Uterus (tissue), 2 donors: ENCODE measurements around the gene TULP1.

ENCODE experiments used
- POLR2A ChIP-seq, 2 donors: fragments of 450-650 bp; IDR thresholded peaks; one replicate each; pipeline ENCODE4 v1.6.1; 2016; ENCODE audit warnings: antibody characterized with exemption in 2 of 2, mild to moderate bottlenecking in 1 of 2, moderate library complexity in 1 of 2
- TF ChIP-seq, protein P1 (sequence below), 4 experiments: fragments of 200-600 bp in 2 of 4; fragments of 450-650 bp in 2 of 4; sonication (generic) in 2 of 4; IDR thresholded peaks; one replicate each; pipeline ENCODE4 v1.5.1; 2016 to 2019; ENCODE audit warnings: antibody characterized with exemption in 4 of 4, mild to moderate bottlenecking in 2 of 4, moderate library complexity in 1 of 4

DNA sequence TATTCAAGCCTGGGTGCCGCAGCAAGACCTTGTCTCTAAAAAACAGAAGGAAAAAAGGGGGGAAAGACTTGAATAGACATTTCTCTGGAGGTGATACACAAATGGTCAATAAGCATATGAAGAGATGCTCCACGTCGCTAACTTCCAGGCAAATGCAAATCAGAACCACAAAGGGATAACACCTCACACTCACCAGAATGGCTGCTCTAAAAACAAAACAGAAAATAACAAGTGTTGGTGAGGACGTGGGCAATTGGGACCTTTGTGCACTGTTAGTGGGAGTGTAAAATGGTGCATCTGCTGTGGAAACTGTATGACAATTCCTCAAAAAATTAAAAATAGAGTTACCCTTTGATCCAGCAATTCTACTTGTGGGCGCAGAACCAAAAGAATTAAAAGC, 48.4 kb upstream of the TULP1 start:
- TF ChIP-seq, protein P1, sequence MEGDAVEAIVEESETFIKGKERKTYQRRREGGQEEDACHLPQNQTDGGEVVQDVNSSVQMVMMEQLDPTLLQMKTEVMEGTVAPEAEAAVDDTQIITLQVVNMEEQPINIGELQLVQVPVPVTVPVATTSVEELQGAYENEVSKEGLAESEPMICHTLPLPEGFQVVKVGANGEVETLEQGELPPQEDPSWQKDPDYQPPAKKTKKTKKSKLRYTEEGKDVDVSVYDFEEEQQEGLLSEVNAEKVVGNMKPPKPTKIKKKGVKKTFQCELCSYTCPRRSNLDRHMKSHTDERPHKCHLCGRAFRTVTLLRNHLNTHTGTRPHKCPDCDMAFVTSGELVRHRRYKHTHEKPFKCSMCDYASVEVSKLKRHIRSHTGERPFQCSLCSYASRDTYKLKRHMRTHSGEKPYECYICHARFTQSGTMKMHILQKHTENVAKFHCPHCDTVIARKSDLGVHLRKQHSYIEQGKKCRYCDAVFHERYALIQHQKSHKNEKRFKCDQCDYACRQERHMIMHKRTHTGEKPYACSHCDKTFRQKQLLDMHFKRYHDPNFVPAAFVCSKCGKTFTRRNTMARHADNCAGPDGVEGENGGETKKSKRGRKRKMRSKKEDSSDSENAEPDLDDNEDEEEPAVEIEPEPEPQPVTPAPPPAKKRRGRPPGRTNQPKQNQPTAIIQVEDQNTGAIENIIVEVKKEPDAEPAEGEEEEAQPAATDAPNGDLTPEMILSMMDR (IDR thresholded peaks at IDR 0.05), result no peak
- no peak for TF ChIP-seq POLR2A (IDR thresholded peaks at IDR 0.05)
